Smooth muscle cell (in vitro differentiated cells): ENCODE measurements around the gene SENP5. TPM values are rescaled to one million over a fixed set of nuclear protein-coding genes. Genes with fewer than 3 reads are reported as not detected.

Source experiments
- DNase-seq: peaks from one replicate; lab custom pipeline; 2025; ENCODE audit not compliant: unreplicated experiment; lab: John Stamatoyannopoulos, UW
- H2AFZ ChIP-seq: fragments of 200-600 bp; sonication (generic); 2 replicates; pipeline ENCODE4 v1.6.0; 2016; ENCODE audit warnings: antibody characterized with exemption, low read depth, mild to moderate bottlenecking
- H3F3A ChIP-seq: fragments of 200-600 bp; sonication (generic); 2 replicates; pipeline ENCODE4 v1.6.0; 2017; ENCODE audit warnings: antibody characterized with exemption, low read depth
- H3K27ac ChIP-seq: fragments of 200-600 bp; sonication (generic); 2 replicates; pipeline ENCODE4 v1.5.1; 2016; ENCODE audit warnings: low read depth, mild to moderate bottlenecking
- H3K27me3 ChIP-seq: fragments of 200-600 bp; sonication (generic); 2 replicates; pipeline ENCODE4 v1.6.1; 2016; ENCODE audit warnings: low read depth, mild to moderate bottlenecking
- H3K36me3 ChIP-seq: fragments of 200-600 bp; sonication (generic); 2 replicates; pipeline ENCODE4 v1.5.1; 2016; ENCODE audit warnings: low read depth
- H3K4me1 ChIP-seq: fragments of 200-600 bp; sonication (generic); 2 replicates; pipeline ENCODE4 v1.5.1; 2016; ENCODE audit warnings: low read depth
- H3K4me2 ChIP-seq: fragments of 200-600 bp; sonication (generic); 2 replicates; pipeline ENCODE4 v1.6.0; 2016; ENCODE audit warnings: mild to moderate bottlenecking
- H3K4me3 ChIP-seq: fragments of 200-600 bp; sonication (generic); 2 replicates; pipeline ENCODE4 v1.5.1; 2016; ENCODE audit warnings: mild to moderate bottlenecking
- H3K79me2 ChIP-seq: fragments of 200-600 bp; sonication (generic); 2 replicates; pipeline ENCODE4 v1.6.0; 2016; ENCODE audit warnings: low read depth, mild to moderate bottlenecking
- H3K9ac ChIP-seq: fragments of 200-600 bp; sonication (generic); 2 replicates; pipeline ENCODE4 v1.6.0; 2016; ENCODE audit warnings: low read depth
- H3K9me3 ChIP-seq: fragments of 200-600 bp; sonication (generic); replicated peaks from 2 replicates; pipeline ENCODE4 v1.5.1; 2016; ENCODE audit warnings: low read depth
- H4K20me1 ChIP-seq: fragments of 200-600 bp; sonication (generic); 2 replicates; pipeline ENCODE4 v1.6.0; 2016; ENCODE audit warnings: low read depth
- WGBS: methylation state at CpG from one replicate; pipeline ENCODE4 v1.1.7; 2016; ENCODE audit warnings: low lambda C conversion rate; 5-methylcytosine and 5-hydroxymethylcytosine counted together
- polyA plus RNA-seq: library from polyadenylated mRNA; unstranded; fragments of >200 nt; fragmentation: Nextera tagmentation; extraction: Ambion mirVana; gene quantifications from 2 replicates; pipeline ENCODE4 v1.2.1, GENCODE V29; 2016
- total RNA-seq: library from RNA; depleted of rRNA; stranded (reverse); fragments of >200 nt; gene quantifications from 2 replicates; pipeline ENCODE4 v1.2.3, GENCODE V29; 2014
- TF ChIP-seq, protein P1 (sequence below): fragments of 200-600 bp; sonication (generic); IDR thresholded peaks from 2 replicates; pipeline ENCODE4 v1.5.1; 2017; ENCODE audit warnings: borderline replicate concordance, mild to moderate bottlenecking, antibody characterized with exemption; ENCODE audit not compliant: insufficient read depth, poor library complexity, severe bottlenecking

Gene SENP5
- total and polyA plus RNA-seq, 2 experiments from 2014 or later: 18.6 to 35.0 TPM

DNA sequence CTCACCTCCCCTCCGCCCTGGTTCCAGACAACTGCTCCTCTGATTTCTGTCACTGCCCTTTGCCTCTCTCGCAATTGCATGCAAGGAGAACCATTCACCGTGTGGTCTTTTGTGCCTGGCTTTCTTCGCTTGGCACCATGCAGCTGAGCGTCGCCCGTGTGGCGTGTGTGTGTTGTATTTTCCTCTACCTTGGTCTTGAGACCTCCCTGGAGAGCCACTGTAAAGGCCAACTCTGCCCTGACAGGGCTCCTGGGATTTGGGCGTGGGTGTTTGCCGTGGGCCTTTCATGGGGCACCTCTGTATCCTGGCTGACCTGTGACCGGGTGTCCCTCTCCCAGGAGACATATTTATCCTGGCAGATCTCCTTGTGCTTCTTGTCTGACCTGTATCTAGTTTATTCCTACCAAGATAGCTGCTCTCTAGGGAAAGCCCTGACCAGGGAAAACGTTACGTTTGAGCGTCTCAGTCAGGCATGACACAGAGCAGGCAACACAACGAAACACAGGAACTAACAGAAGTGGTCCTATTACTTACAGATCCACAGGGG lies 102.9 kb downstream of the SENP5 start:
- no peaks in the 10 kb centered on the region for H3K36me3 ChIP-seq
- H3K4me1 ChIP-seq: no peaks in the 10 kb centered on the region
- whole genome bisulfite sequencing: 85% methylated on average over 15 of the region's 15 CpGs
- no peaks in the 10 kb centered on the region for H4K20me1 ChIP-seq
- no peak overlapping the region for H3K4me2 ChIP-seq
- H3K9me3 ChIP-seq: no peaks in the 10 kb centered on the region
- no peak overlapping the region for H3K4me3 ChIP-seq
- no peaks in the 10 kb centered on the region for H3F3A ChIP-seq
- H3K27ac ChIP-seq: no peak overlapping the region
- H3K9ac ChIP-seq: no peak overlapping the region
- H3K27me3 ChIP-seq: peaks cover 36% of the 10 kb centered on the region
- no peak overlapping the region for H2AFZ ChIP-seq
- no peaks in the 10 kb centered on the region for H3K79me2 ChIP-seq
- TF ChIP-seq, protein P1, sequence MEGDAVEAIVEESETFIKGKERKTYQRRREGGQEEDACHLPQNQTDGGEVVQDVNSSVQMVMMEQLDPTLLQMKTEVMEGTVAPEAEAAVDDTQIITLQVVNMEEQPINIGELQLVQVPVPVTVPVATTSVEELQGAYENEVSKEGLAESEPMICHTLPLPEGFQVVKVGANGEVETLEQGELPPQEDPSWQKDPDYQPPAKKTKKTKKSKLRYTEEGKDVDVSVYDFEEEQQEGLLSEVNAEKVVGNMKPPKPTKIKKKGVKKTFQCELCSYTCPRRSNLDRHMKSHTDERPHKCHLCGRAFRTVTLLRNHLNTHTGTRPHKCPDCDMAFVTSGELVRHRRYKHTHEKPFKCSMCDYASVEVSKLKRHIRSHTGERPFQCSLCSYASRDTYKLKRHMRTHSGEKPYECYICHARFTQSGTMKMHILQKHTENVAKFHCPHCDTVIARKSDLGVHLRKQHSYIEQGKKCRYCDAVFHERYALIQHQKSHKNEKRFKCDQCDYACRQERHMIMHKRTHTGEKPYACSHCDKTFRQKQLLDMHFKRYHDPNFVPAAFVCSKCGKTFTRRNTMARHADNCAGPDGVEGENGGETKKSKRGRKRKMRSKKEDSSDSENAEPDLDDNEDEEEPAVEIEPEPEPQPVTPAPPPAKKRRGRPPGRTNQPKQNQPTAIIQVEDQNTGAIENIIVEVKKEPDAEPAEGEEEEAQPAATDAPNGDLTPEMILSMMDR: no peak
- DNase-seq: no peak

DNA sequence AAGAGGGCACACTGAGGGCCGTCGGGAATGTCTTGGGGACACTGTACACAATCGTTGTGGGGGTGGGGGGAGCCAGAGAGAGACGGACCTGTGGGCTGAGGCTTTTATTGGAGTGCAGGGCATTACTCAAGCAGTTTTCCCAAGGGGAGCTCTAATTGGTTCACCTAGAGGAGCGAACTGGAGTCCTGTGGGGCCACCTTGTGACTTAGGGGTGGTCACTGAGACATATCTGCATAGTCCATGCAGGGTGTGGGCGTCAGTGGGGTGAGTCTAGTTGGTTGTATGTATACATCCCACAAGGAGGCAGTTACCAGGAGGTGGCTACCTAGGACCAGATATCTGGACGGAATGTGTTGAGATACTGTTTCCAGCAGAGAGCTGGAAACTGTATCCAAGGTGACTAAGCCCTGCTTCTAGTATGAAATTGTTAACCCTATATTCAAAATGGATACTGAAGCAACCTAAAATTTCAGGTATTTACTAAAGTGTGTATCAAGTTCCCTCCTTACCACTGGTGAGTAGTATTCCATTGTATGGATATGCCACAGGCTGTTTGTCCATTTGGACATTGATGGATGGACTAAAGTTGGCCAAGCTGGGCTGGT lies 103.5 kb downstream of the SENP5 start:
- H3K27me3 ChIP-seq: peaks cover 31% of the 10 kb centered on the region
- H4K20me1 ChIP-seq: no peaks in the 10 kb centered on the region
- TF ChIP-seq, protein P1: no peak
- H3K9me3 ChIP-seq: no peaks in the 10 kb centered on the region
- WGBS: 69% methylated on average over 7 of the region's 7 CpGs
- H3K4me1 ChIP-seq: no peaks in the 10 kb centered on the region
- H3K9ac ChIP-seq: no peak overlapping the region
- no peaks in the 10 kb centered on the region for H3F3A ChIP-seq
- H3K4me3 ChIP-seq: no peak overlapping the region
- no peak overlapping the region for H2AFZ ChIP-seq
- H3K4me2 ChIP-seq: no peak overlapping the region
- no peaks in the 10 kb centered on the region for H3K79me2 ChIP-seq
- H3K27ac ChIP-seq: no peak overlapping the region
- H3K36me3 ChIP-seq: no peaks in the 10 kb centered on the region
- no peak for DNase-seq

DNA sequence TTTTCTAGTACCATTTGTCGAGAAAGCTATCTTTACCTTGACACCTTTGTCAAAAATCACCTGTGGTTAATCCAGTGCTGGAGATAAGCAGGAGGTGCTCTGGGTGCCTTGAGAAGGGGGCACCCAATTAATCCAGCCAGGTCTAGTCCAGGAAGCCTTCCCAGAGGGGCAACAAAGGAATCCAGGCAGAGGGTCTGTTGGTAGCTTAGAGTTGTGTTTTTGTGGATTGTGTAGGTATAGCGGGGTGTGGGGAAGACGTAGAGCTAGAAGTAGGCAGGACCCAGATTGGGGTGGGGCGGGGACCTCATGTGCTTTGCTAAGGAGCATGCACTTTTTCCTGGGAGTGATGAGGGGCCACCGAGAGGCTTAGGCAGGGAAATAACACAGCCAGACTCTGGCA lies 106.9 kb downstream of the SENP5 start:
- TF ChIP-seq, protein P1: no peak
- 87% methylated on average over 5 of the region's 5 CpGs for WGBS

DNA sequence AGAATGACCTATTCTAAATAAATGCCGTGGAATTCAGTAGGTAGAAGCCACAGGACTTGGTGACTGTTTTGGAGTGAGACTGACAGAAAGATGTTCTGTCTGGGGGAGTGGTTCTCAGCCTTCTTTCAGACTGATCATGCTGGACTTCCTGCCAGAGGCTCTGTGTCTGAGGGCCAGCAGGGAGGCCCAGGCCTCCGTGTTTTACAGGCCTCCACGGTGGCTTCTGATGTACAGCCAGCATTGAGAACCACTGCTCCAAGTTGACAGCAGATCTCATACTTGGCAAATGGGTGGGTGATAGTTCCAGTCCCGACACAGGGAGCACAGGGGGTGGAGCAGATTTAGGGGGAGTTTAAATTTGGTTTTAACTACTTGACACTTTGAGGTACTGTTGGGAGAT lies 107.6 kb downstream of the SENP5 start:
- H3F3A ChIP-seq: no peaks in the 10 kb centered on the region
- no peaks in the 10 kb centered on the region for H3K4me1 ChIP-seq
- TF ChIP-seq, protein P1: no peak
- no peak overlapping the region for H2AFZ ChIP-seq
- no peaks in the 10 kb centered on the region for H3K79me2 ChIP-seq
- H4K20me1 ChIP-seq: no peaks in the 10 kb centered on the region
- H3K9me3 ChIP-seq: no peaks in the 10 kb centered on the region
- DNase-seq: no peak
- H3K9ac ChIP-seq: no peak overlapping the region
- no peak overlapping the region for H3K27ac ChIP-seq
- no peaks in the 10 kb centered on the region for H3K36me3 ChIP-seq
- H3K27me3 ChIP-seq: peaks cover 5% of the 10 kb centered on the region
- 76% methylated on average over 4 of the region's 4 CpGs for WGBS
- no peak overlapping the region for H3K4me3 ChIP-seq
- no peak overlapping the region for H3K4me2 ChIP-seq

More for the DNA sequence above, 106.9 kb downstream of the SENP5 start:
- Histone ChIP-seq H3K36me3 (no peaks in the 10 kb centered on the region), H3K9me3 (no peaks in the 10 kb centered on the region), H2AFZ (no peak overlapping the region), H3F3A (no peaks in the 10 kb centered on the region), H3K4me1 (no peaks in the 10 kb centered on the region), H3K4me3 (no peak overlapping the region), H3K4me2 (no peak overlapping the region), H3K27ac (no peak overlapping the region), H4K20me1 (no peaks in the 10 kb centered on the region), H3K27me3 (peaks cover 8% of the 10 kb centered on the region), H3K79me2 (no peaks in the 10 kb centered on the region), H3K9ac (no peak overlapping the region)
- DNase-seq: no peak
